ENCODE data around the gene WDR26. TPM values are rescaled to one million over a fixed set of nuclear protein-coding genes. Genes with fewer than 3 reads are reported as not detected.

The WDR26 gene
- total RNA-seq, 1 donor from 2014 or later = 63.8 TPM

- DNase-seq (ENCODE audit: low spot score) = no peak
Measured at GRCh38 chr1:224393294-224393693, 41.3 kb downstream of the WDR26 start.

GRCh38 chr1:224392411-224393249 lies 42.0 kb downstream of the WDR26 start:
- DNase-seq (ENCODE audit: low spot score) = no peak

GRCh38 chr1:224390517-224390916 lies 44.1 kb downstream of the WDR26 start:
- no peak for DNase-seq (ENCODE audit: low spot score)

- DNase-seq (ENCODE audit: low spot score) = no peak
Measured at GRCh38 chr1:224387943-224388342, 46.7 kb downstream of the WDR26 start.

- DNase-seq (ENCODE audit: low spot score) = no peak
Measured at GRCh38 chr1:224387302-224387912, 47.2 kb downstream of the WDR26 start.

- no peak for DNase-seq (ENCODE audit: low spot score)
Measured at GRCh38 chr1:224383218-224383617, 51.4 kb downstream of the WDR26 start.

- DNase-seq (ENCODE audit: low spot score) = no peak
Measured at GRCh38 chr1:224381880-224382548, 52.6 kb downstream of the WDR26 start.

GRCh38 chr1:224380003-224380402 lies 54.6 kb downstream of the WDR26 start:
- no peak for DNase-seq (ENCODE audit: low spot score)

GRCh38 chr1:224378855-224379631 lies 55.6 kb downstream of the WDR26 start:
- DNase-seq (ENCODE audit: low spot score) = no peak

- DNase-seq (ENCODE audit: low spot score) = no peak
Measured at GRCh38 chr1:224377676-224378006, 57.0 kb downstream of the WDR26 start.

- no peak for DNase-seq (ENCODE audit: low spot score)
Measured at GRCh38 chr1:224375059-224375458, 59.5 kb downstream of the WDR26 start.

- no peak for DNase-seq (ENCODE audit: low spot score)
Measured at GRCh38 chr1:224373008-224373590, 61.5 kb downstream of the WDR26 start.

- DNase-seq (ENCODE audit: low spot score) = no peak
Measured at GRCh38 chr1:224368409-224368808, 66.2 kb downstream of the WDR26 start.

GRCh38 chr1:224359207-224359606 lies 75.4 kb downstream of the WDR26 start:
- no peak for DNase-seq (ENCODE audit: low spot score)

GRCh38 chr1:224358237-224358636 lies 76.4 kb downstream of the WDR26 start:
- no peak for DNase-seq (ENCODE audit: low spot score)

GRCh38 chr1:224357626-224358124 lies 76.9 kb downstream of the WDR26 start:
- DNase-seq (ENCODE audit: low spot score) = no peak

- DNase-seq (ENCODE audit: low spot score) = peak; percentile 93
Measured at GRCh38 chr1:224356685-224357625, 77.6 kb downstream of the WDR26 start, which contains the start of gene CNIH4. Gene CNIH4 (plus strand): TSS chr1:224356879. CDS start chr1:224356925, 46 bp downstream.

- DNase-seq (ENCODE audit: low spot score) = no peak
Measured at GRCh38 chr1:224353975-224354925, 80.3 kb downstream of the WDR26 start.

All from mucosa of gallbladder (tissue), 1 donor.